ENCODE measurements around the gene VSX2.
"Not testable (repeated sequence)": the region's sequence is repeated elsewhere in the genome, so short reads cannot be mapped to it uniquely, and the experiment has no call there.

VSX2 gene

DNA sequence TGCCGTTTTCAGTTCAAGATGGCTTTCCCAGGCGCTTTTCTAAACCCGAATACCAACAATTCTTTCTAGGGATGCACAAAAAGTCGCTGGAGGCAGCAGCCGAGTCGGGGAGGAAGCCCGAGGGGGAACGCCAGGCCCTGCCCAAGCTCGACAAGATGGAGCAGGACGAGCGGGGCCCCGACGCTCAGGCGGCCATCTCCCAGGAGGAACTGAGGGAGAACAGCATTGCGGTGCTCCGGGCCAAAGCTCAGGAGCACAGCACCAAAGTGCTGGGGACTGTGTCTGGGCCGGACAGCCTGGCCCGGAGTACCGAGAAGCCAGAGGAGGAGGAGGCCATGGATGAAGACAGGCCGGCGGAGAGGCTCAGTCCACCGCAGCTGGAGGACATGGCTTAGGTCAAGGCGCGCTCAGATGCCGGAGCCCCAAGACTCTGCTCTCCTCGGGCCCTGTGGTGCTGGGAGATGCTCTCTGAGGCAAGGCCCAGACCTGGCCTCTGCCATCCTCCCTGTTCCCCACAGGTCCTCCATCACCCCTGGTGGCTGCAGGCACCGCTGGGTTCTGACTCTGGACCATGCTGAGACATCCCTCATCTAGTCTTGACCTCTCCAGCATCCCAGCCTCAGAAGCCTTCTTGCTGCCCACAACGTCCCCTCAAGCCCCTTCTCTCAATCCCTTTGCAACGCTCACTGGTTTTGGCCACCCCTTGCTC lies 21.4 kb downstream of the VSX2 start:
- DNase-seq: no peak

DNA sequence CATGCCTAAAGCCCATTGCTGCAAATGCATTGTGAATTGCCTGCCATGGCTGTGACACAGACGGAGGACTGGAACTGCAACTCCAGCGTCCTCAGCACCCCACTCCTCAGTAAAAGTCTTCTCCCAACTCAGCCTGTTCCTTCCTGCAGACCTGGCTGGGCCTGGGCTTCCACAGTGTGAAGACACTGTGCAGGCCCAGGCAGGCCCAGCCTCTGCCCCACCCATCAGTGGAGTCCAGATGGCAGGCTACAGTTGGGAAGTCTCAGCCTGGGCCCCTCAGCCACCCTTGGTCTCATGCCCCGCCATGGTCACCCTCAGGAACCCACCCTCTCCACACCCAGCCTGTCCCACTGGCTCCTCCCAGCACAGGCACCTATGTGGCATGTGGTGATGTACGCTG lies 22.0 kb downstream of the VSX2 start:
- no peak for DNase-seq

DNA sequence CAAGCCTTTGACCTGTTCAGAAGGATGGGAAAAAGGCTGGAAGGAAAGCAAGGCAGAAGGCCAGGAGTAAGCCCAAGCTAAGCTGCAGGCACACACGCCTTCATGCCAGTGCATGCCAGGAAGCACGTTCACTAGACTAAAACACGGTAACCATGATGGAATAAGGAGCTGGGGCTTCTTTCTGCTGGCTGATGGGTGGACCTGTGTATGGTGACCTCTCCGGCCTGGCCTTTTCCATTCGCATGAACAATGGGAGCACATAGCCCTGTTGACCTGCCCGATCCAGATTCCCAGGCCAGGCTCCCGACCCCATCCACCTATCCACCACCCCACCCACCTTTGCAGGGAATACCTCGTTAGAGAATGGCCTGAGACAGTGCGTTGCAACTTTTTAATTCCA lies 22.8 kb downstream of the VSX2 start:
- DNase-seq: no peak

DNA sequence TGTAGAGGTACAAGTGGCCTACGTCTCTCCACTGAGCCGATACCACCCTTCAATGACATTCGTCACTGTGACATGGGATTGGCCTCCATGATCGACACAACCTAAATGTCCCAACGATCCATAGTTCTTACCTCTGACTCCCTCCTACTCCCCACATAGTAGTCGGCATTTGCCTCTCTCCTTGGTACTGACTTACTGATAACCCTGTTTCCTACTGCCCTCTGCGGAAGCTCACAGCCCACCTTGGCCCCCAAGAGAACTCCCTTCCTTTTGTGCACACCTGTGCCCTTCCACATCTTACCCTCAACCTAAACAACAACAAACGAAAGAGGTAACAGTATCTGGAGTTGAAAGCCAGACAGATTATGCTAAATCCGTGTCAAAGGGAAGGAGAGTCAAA lies 23.9 kb downstream of the VSX2 start:
- DNase-seq: no peak

DNA sequence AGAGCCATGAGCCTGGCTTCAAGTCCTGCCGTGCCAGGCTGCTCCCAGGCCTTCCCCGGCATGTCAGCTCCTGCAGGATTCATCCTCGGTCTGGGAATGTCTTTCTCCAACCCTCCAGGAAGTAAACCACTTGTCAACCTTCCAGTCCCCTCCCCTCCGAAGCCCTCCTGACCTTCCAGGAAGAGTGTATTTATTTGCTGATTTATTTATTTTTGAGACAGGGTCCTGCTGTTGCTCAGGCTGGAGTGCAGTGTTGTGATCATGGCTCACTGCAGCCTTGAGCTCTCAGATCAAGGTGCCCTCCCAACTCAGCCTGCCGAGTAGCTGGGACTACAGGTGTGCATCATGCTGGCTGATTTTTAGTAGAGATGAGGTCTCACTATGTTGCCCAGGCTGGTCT lies 24.7 kb downstream of the VSX2 start:
- DNase-seq: no peak

DNA sequence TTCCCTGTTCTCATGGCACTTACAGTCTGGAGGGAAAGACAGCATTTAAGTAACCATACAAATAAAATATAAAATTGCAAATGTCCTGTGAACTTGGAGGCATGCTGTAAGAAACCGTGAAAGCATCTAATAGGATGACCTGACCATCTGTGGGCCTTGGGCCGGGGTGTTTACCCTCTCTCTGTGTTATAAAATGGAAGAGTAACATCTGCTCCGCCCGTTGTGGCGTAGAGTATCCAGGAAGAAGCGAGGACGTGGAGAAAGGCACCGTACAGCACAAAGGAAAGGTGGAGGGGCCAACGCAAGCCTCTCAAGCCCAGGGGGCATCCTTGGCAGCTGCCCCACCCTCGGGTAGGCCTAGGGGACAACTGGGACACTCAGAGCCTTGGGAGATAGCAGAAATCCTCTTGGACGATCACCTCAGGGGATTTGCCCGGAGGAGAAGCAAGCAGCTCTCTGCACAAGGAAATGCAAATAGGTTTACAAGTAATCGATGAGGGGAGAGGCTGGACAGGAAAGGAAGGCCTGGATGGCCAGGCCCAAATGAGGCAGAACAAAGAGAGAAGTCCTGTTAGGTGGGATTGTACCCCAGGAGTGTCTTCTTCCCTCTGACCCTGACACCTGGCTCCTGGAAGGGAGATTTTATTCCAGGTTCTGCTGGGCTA lies 26.2 kb downstream of the VSX2 start:
- no peak for DNase-seq

DNA sequence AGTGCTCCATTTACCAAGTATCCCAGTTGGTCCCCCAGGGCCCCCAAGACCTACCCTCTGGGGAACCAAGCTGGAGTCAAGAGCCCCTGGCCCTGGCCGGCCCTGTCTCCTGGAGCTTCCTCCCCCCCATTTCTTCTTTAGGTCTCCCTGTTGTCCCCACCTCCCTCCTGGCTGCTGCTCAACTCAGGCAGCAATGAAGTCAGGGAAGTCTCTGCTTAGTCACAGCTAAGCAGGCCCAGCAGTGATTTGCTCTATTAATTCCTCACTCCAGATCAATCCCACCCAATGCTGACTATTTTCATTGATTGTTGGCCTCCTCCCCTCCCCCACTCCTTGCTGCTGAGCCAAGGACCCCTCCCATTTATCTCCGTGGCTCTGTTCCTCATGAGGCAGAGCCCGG lies 28.3 kb downstream of the VSX2 start:
- no peak for DNase-seq

DNA sequence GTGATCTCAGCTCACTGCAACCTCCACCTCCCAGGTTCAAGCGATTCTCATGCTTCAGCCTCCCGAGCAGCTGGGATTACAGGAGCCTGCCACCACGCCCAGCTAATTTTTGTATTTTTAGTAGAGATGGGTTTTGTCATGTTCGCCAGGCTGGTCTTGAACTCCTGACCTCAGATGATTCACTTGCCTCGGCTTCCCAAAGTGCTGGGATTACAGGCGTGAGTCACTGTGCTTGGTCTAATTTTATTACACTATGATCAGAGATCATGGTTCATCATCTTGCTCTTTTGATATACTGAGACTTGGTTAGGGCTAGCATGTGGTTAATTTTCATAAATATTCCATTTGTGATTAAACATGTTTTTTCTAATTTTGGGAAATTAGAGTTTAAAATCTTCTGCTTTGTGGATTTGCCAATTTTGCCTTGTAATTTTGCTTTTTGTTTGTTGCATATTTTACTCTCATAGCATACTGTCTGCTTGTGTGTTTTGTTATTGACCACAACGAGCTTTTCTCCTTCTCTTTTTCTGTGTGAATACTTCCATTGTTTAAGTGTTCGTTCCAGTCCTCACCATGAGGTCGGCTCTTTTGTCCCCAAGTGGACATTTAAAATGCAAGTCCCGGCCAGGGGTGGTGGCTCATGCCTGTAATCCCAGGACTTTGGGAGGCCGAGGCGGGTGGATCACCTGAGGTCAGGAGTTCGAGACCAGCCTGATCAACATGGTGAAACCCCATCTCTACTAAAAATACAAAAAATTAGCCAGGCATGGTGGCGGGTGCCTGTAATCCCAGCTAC lies 31.3 kb downstream of the VSX2 start:
- DNase-seq: not testable (repeated sequence)

DNA sequence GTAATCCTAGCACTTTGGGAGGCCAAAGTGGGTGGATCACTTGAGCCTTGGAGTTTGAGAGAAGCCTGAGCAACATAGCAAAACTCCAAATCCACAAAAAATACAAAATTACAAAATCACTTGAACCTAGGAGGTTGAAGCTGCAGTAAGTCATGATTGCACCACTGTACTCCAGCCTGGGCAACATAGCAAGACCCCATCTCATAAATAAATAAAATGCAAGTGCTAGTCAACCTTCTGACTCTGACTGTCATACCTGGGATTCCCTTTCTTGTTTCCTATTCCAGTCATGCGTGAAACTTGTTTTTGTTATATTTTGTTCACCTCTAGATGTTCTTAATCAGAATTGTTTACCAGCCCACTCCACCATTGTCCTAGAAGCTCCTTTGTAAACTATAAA lies 32.1 kb downstream of the VSX2 start:
- DNase-seq: no peak

DNA sequence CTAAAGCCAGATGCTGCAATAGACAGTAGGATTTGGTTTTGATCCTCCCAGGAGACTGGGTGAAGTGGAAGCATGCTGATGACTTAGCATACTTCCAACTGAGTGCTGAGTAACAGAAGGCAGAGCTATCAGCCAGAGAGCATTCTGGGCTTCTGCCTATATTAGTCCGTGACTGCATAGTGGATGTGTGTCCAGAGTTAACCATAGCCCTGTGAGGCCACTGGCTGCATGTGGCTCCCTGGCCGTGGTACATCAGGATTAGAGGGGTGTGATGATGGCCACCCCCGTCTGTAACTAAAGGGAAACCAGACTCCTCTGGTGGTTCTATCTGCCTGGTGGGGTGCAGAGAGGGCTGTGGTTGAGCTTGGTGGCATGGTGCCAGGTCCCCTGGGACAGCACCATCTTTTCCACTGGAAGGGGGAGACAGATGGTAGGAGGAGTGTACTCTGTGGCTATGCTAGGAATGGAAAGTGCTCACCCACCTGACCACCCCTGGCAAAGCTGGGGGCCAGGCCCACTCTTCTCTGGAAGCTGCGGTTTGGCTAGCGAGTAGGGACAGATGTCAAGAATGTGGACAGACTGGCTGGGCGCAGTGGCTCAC lies 36.1 kb downstream of the VSX2 start:
- no peak for DNase-seq

DNA sequence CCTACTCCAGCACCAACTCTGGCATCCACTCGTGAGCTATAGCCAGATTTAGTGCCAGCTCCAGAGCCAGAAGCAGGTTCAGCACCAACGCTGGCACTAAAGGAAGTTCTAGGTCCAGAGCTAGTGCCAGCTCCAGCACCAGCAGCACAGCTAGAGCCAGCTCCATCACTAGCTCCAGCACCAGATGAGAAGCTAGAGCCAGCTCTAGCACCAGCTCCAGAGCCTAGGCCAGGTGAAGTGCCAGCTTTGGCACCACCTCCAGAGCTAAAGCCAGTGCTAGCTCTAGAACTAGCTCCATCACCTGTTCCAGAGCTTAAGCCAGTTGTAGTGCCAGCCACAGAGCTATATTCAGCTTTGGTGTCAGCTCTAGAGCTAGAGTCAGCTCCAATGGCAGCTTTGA lies 38.8 kb downstream of the VSX2 start:
- DNase-seq: no peak

DNA sequence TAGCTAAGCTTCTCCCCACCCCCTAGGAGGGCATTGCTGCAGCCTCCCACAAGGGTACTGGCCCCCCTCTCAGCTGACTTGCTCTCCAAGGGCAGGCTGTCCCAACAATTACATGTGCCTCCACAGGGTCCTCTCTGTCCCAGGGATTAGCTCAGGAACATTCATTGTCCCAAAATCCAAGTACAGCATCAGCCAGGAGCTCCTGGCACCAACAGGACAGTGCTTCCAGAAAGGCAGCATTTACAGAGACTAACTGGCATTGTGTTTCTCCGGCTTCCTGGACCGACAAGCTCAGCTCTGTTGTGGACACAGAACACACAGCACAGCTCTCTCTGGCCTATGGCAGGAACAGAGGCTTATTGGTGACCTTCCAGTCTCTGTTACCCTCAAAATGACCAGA lies 41.8 kb downstream of the VSX2 start:
- no peak for DNase-seq

DNA sequence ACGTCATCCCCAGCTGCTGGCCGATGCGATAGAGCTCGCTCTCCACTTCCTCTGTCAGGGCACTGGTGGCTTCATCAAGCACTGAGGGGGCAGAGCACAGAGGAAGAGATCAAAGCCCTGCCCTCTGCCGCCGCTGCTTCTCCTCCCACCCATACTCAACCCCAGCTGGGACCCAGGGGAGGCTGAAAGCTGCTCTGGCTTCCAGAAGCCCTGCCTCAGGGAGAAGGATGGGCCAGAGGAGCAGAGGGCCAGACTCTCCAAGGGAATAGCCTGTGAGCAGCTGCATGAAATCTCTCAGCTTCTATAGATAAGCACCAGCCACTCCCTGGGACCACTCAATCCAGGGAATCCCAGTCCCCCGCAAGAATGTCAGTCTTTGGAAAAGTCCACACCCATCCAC lies 47.5 kb downstream of the VSX2 start:
- DNase-seq: no peak

DNA sequence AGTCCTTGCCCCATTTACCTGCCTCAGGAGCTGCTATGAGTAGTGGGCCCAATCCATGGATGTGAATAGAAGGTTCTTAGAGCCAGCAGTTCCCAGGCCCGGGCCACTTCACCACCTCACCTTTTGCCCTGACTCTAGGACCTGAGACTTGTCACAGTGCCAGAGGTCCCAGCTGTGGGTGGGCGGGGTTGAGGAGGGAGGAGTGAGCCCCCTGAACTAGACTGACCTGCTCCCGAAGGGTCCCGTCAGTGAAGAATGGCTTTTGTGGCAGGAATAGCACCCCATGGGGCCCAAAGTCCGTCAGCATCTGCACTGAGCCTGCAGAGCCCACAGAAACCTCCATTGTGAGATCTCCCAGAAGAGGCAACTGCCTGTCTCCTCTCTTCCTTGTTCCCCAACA lies 50.6 kb downstream of the VSX2 start:
- DNase-seq: no peak

DNA sequence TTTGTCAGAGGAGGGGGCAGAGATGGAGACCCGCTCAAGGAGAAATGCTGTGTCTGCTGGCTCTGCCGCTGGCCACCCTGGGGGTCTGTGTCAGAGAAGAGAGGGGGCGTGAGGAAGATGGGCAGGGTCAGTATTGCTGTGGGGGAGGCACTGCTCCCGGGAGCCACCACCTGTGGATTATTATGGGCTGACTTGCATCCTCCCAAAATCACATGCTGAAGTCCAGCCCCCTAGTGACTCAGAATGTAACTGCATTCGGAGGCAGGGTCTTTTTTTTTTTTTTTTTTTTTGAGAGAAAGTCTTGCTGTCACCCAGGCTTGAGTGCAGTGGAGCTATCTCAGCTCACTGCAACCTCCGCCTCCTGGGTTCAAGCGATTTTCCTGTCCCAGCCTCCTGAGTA lies 51.2 kb downstream of the VSX2 start:
- DNase-seq: no peak

DNA sequence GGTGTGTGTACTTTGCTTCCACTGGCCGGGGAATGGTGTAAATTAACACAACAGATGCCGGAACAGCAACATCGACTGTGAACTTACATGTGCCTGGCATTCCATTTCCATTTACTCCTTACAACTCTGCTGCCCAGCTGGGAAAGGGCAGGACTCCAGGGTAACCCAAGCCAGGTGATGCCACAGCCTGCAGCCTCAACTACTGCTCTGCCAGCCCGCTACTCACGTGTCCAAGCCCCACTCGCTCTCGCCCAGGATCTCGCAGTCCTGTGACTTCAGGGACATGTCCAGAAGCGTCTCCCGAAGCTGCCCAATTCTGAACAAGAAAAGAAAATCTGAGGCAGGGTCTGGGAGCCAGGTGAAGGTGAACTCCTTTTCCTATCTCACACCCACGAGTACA lies 52.8 kb downstream of the VSX2 start:
- DNase-seq: no peak

DNA sequence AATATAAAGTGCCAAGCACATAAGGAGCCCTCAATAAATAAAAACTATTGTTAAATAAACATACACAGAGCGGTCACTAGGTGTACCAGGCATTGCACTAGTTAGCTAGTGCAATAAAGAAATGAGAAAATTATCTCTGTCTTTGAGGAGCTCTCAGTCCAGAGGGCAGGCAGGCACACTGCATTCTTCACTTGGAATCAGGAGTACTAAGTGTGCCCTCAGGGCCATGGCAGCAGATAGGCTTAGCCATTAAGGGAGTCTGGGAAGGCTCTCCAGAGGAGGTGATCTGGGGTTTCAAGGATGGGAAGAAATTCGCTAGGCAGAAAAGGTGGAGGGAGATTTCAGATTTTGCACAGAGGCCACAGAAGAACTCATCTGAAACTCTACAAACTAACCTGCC lies 54.4 kb downstream of the VSX2 start:
- DNase-seq: no peak

DNA sequence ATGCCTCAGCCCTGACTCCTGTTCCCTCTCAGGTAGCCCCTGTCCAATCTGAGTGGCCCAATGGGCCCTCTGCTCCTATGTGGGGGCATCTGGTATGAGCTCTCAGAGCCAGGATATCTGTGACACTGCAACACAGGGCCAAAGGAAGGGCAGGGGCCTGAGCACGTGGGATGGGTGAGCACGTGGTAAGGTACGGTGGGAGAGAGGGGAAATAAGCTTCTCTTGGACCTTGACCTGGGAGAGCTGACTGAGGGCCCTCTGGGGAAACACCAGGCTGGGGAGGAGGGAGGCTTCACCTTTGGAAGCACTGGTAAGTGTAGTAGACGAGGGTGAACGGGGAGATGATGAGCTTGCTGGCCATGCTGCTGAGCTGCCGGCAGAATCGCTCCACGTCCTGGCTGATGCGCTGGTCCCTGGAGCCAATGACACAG lies 56.8 kb downstream of the VSX2 start:
- DNase-seq: no peak

DNA sequence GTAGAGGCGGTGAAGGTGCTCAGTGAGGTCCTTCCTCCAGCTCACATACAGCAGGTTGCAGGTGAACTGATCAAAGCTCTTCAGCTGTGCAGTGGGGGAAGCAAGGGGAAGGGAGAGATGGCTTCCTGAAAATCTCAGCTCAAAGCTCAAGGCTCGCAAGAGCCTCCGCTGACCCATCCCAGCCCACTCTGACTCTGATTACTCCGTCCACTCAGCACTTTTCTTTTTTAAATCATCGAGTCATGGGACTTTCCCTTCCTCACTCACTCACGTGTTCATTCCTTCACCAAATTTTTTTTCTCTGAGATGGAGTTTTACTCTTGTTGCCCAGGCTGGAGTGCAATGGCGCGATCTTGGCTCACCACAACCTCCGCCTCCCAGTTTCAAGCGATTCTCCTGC lies 58.7 kb downstream of the VSX2 start:
- DNase-seq: no peak

DNA sequence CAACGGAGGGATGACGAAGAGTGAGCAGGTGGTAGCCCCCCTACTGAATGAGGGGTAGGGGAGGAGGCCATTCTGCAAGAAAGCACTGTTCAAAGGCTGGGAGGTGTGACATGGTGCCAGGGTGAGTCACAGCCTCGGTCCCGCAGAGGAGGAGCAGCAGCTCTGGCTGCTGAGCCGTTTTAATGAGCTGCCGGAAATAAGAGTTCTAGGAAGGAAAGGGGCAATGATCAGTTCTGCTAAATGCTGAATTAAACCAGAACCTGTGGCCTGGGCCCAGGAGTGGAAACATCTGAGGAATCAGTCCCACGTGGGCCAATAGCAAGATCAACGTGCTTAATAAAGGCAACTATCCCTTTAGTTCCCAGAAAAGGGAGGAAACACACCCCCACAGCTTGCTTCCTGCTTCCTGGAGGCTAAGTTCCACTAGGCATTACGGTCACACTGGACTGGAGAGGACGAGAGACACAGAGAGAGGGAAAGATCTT lies 59.9 kb downstream of the VSX2 start:
- DNase-seq: no peak

DNA sequence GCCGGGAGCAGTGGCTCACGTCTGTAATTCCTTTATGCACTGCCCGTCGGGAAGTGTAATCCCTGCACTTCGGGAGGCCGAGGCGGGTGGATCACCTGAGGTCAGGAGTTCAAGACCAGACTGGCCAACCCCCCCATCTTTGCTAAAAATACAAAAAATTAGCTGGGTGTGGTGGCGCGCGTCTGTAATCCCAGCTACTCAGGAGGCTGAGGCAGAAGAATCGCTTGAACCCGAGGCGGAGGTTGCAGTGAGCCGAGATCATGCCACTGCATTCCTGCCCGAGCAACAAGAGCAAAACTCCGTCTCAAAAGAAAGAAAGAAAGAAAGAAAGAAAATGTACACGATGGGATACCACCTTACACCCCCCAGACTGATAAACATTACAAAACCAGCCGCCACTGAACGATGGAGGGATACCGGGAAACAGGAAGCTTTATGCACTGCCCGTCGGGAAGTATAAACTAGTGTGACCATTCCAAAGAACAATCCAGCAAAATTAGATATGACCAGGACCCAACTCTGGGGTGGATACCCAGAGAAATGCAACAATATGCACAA lies 62.4 kb downstream of the VSX2 start:
- no peak for DNase-seq

DNA sequence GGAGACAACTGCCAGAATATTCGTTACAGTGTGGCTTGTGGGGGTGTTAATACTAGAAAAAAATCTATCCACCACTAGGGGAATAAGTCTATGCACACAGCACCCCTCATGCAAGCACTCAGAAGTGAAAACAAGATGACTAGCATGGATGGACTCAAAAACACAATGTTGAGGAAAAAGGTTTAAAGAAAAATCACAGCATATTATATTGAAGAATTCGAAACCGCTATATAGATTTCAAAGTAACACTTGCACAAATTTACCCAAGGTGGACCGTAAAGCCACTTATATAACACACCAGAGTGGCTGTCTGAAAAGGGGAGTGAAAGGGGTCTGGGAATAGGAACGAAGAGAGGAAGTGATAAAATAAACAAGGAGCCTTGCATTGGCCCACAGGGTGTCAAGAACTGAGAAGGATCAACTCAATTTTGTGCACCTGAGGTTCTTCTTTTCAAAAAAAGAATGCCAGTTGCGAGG lies 62.9 kb downstream of the VSX2 start:
- peak; percentile 32 for DNase-seq
